CD1c-positive myeloid dendritic cell (primary cell): ENCODE data around the gene NHSL1.
A peak's percentile ranks its signal among the peaks of the same experiment; 100 is the strongest.

Experiments used
- DNase-seq: peaks from one replicate; pipeline ENCODE4 v3.0.0-alpha.2; 2016; ENCODE audit errors: extremely low spot score

NHSL1 gene, protein sequence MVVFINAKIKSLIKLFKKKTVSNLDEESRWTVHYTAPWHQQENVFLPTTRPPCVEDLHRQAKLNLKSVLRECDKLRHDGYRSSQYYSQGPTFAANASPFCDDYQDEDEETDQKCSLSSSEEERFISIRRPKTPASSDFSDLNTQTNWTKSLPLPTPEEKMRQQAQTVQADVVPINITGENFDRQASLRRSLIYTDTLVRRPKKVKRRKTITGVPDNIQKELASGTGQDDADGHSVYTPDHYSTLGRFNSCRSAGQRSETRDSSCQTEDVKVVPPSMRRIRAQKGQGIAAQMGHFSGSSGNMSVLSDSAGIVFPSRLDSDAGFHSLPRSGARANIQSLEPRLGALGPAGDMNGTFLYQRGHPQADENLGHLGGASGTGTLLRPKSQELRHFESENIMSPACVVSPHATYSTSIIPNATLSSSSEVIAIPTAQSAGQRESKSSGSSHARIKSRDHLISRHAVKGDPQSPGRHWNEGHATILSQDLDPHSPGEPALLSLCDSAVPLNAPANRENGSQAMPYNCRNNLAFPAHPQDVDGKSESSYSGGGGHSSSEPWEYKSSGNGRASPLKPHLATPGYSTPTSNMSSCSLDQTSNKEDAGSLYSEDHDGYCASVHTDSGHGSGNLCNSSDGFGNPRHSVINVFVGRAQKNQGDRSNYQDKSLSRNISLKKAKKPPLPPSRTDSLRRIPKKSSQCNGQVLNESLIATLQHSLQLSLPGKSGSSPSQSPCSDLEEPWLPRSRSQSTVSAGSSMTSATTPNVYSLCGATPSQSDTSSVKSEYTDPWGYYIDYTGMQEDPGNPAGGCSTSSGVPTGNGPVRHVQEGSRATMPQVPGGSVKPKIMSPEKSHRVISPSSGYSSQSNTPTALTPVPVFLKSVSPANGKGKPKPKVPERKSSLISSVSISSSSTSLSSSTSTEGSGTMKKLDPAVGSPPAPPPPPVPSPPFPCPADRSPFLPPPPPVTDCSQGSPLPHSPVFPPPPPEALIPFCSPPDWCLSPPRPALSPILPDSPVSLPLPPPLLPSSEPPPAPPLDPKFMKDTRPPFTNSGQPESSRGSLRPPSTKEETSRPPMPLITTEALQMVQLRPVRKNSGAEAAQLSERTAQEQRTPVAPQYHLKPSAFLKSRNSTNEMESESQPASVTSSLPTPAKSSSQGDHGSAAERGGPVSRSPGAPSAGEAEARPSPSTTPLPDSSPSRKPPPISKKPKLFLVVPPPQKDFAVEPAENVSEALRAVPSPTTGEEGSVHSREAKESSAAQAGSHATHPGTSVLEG (N-terminal part only)

GRCh38 chr6:138499303-138500018 is at the start of gene NHSL1:
Gene NHSL1 (minus strand): TSS chr6:138499494. CDS start chr6:138499290, 204 bp downstream.
- DNase-seq = peak; percentile 35

GRCh38 chr6:138546733-138547185 is 47.5 kb upstream of the NHSL1 start:
- DNase-seq = no peak

DNA sequence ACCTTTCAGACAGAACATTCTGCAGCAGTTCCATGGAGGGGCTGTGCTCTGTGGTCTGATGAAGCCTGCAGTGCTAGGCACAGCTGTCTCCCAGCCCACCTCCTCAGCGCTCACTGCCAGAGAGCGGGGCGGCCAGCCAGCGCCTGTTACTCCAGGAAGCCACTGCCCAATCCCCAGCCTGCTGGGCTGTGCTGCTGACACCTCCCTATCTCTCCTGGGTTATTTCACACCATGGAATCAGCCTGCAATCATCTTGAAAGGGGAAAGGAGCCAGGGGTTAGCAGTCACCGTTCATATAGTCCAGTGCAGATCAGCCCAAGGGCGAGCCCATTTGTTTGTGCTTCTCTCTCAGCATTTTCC is 46.3 kb upstream of the NHSL1 start:
- DNase-seq = no peak

GRCh38 chr6:138544501-138544900 is 45.2 kb upstream of the NHSL1 start:
- DNase-seq = no peak

DNA sequence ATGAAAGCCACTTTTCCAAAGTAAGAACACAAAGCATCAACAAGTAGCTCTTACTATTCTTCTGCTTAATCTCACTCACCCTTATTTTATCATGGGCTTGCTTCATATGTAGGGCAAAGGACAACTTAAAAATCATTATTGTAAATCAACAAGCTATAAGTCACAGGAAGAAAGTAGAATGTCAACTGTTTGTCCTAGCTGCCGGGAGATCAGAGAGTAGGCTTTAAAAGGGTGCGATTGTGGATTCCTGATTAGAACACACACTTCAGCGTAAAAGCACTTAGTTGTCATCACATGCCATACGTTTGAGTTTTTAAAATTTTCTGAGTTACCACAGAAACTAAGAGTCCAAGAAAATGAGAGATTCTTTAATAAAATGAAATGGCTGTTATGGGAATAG is 44.4 kb upstream of the NHSL1 start:
- no peak for DNase-seq

DNA sequence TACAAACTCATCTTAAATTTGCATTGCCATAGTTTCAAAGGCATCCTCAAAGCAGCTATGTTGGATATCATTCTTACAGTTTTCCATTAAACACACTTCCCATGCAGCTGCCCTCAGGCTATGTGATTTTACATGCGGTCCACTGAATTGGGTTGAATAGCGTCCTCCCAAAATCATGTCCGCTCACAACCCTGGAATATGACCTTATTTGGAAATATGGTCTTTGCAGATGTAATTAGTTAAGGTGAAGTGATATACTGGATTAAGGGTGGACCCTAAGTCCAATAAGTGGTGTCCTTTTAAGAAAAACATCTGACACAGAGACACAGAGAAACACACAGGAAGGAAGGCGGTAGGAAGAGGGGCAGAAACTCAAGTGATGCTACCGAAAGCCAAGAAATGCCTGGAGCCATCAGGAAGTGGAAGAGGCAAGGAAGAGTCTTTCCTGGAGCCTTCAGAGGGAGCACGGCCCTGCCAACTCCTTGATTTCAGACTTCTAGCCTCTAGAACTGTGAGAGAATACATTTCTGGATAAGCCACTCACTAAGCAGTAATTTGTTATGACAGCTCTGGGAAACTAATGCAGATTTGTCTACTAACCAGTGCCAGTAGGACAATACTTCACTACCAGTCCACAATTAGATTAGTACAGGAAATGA is 42.7 kb upstream of the NHSL1 start:
- DNase-seq = no peak

GRCh38 chr6:138540468-138540867 is 41.2 kb upstream of the NHSL1 start:
- DNase-seq = no peak

DNA sequence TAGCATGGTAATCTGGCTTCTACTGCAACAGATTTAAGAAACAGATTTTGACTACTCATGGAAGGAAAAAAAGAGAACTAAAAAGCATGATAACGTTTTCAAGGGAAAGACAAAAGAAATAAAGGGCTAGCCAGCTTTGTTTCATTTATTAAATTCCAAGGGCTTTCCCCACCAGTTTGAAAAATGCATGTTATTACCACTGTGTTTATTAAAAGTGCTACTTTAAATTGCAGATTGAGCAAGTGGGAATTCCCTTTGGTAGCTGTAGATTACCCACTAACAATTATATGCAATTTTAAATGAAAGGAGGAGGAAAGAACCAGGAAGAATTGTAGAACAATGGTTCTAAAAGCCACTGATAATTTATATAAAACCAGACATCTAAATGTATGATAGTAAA is 40.6 kb upstream of the NHSL1 start:
- DNase-seq = no peak

GRCh38 chr6:138538390-138539031 is 39.2 kb upstream of the NHSL1 start:
- DNase-seq = no peak

GRCh38 chr6:138537106-138537505 is 37.8 kb upstream of the NHSL1 start:
- DNase-seq = no peak

DNA sequence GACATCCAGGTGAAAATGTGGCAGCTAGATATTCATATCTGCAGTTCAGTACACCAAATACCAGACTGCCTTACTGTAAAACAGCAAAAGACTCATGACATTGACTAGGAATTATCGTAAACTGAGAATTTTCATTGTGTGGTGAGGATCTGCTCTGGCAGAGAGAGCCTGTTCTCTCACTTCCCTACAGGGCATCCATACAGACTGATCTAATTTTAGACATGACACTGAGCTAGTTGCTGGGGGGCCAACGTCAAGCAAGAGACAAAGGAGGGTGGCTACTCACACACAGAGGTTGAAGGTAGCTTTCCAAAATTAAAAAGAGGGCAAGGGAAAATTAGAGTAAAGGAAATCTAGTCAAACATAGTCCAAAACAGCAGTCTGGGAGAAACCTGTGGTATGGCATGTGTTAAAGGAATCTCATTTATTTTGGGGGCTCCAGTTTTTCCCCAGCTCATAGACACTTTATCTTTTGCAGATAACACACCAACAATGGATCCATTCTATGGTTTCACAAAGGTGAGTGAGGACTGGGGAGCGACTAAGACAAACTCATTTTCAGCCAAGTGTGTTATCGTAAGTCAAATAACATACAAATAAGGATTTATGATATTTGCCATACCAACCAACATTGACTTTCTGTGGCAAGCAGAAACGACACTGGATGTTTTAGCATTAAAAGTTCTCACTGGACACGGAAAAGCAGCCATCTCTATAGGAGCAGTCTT is 36.6 kb upstream of the NHSL1 start:
- DNase-seq = no peak

- no peak for DNase-seq
These were observed 34.4 kb upstream of the NHSL1 start for GRCh38 chr6:138533667-138534066.

DNA sequence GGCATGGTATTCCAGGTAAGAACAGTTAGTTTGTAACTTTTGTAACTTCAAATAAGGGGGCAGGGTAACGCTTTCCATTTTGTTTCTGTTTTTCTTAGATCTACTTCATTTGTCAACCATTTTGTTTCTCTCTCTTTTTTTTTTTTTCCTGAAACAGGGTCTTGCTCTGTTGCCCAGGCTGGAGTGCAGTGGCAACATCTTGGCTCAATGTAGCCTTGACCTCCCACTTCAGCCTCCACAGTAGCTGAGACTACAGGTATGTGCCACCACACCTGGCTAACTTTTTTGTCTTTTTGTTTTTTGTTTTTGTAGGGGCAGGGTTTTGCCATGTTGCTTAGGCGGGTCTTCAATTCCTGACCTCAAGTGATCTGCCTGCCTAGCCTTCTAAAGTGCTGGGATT is 32.1 kb upstream of the NHSL1 start:
- no peak for DNase-seq

GRCh38 chr6:138529478-138529877 is 30.2 kb upstream of the NHSL1 start:
- no peak for DNase-seq

GRCh38 chr6:138528956-138529355 is 29.7 kb upstream of the NHSL1 start:
- no peak for DNase-seq

- DNase-seq = no peak
These were observed 28.8 kb upstream of the NHSL1 start for GRCh38 chr6:138528137-138528536.

GRCh38 chr6:138527411-138528088 is 28.3 kb upstream of the NHSL1 start:
- DNase-seq = no peak

DNA sequence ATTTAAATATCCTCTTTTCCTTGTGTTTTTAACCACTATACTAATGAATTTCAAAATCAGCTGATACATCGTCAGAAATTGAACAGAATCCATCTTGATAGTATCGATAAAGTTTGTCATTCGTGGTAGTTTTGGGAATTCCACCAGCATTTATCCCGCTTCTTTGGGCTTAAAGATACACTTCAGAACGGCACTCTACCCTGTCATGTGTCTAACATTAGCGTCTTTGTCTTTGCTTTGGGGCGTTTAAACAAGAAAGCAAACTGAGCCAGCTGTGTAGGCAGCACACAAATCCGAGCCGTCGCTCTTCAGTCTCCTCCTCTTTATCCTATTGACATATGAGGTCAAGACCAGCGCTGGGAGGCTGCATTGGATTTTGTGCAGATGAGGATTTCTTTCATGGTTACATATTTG is 27.5 kb upstream of the NHSL1 start:
- no peak for DNase-seq

DNA sequence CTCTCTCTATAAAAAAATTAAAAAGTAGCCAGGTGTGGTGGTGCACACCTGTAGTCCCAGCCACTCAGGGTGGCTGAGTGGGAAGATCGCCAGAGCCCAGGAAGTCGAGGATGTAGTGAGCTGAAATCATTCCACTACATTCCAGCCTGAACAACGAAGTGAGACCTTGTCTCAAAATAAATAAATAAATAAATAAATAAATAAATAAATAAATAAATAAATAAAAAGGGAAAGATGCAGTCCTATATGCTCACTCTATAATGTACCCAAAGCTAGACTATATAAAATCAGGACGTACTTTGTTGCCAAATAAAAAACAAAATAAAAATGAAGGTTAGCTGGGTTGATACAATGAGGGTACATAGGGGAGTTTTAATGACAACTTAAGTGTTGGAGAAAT is 26.1 kb upstream of the NHSL1 start:
- no peak for DNase-seq
